ENCODE measurements around the gene TFF3.

Gene TFF3

DNA sequence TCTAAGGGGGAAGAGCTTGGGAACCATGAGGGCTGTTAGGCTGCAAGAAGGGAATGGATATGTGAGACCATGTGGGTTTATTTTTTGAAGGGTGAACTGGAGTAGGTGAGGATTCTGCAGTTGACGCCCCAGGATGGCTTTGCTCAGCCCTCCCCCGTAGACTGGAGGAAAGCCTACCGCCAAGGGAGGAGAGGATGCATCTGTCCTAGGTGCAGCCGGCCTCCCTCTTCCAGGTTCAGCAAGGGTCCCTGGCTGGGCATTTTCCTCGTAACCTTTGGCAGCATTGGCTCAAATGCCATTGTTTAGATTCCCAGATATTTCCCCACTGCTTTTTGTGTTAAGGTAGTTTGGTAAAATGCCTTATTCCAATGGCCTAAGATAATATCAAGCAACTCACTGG, 16.6 kb downstream of the TFF3 start:
- Histone ChIP-seq H4K91ac (ENCODE audit: low read length) (no peak overlapping the region), H3K27ac (ENCODE audit: low read length, poor library complexity, severe bottlenecking) (no peak overlapping the region), H3K4ac (ENCODE audit: low read depth in 1 of 2, low read length in 2 of 2) (no peak overlapping the region), H2BK15ac (ENCODE audit: low read depth, poor library complexity, severe bottlenecking) (no peak overlapping the region), H3K4me1 (ENCODE audit: control insufficient read depth, insufficient read depth, low read depth, low read length) (peaks cover 6% of the 10 kb centered on the region), H3K9ac (ENCODE audit: low read length) (no peak overlapping the region), H3K79me1 (replicated peaks; ENCODE audit: low read length, poor library complexity, severe bottlenecking) (no peaks in the 10 kb centered on the region), H4K8ac (ENCODE audit: low read length) (no peak overlapping the region), H3K4me3 (ENCODE audit: insufficient read depth in 1 of 2, low read depth in 1 of 2, low read length in 2 of 2) (no peak overlapping the region), H3K9me3 (ENCODE audit: control insufficient read depth, low read length) (no peaks in the 10 kb centered on the region), H2BK5ac (ENCODE audit: low read depth, low read length, poor library complexity, severe bottlenecking) (no peak overlapping the region), H2BK12ac (ENCODE audit: low read length in 2 of 2) (no peak overlapping the region), H3K4me2 (ENCODE audit: low read length, poor library complexity, severe bottlenecking) (no peak overlapping the region), H3K18ac (ENCODE audit: low read depth in 1 of 2, low read length in 2 of 2) (no peak overlapping the region), H2AK5ac (ENCODE audit: low read length, severe bottlenecking) (no peak overlapping the region), H3K23ac (ENCODE audit: low read length in 2 of 2) (no peak overlapping the region), H2AFZ (ENCODE audit: low read depth, low read length) (no peak overlapping the region), H3K36me3 (ENCODE audit: control insufficient read depth in 1 of 2, insufficient read depth in 2 of 2, low read depth in 1 of 2, low read length in 2 of 2) (no peaks in the 10 kb centered on the region), H2BK120ac (ENCODE audit: low read depth, low read length) (no peak overlapping the region), H3K27me3 (ENCODE audit: control insufficient read depth in 1 of 2, insufficient read depth in 1 of 2, low read length in 2 of 2) (peaks cover 62 to 68% of the 10 kb centered on the region in 2 experiments), H3K14ac (ENCODE audit: low read length in 2 of 2) (no peak overlapping the region)
- DNase-seq: no peak
- WGBS: 80% methylated on average over 4 of the region's 5 CpGs

DNA sequence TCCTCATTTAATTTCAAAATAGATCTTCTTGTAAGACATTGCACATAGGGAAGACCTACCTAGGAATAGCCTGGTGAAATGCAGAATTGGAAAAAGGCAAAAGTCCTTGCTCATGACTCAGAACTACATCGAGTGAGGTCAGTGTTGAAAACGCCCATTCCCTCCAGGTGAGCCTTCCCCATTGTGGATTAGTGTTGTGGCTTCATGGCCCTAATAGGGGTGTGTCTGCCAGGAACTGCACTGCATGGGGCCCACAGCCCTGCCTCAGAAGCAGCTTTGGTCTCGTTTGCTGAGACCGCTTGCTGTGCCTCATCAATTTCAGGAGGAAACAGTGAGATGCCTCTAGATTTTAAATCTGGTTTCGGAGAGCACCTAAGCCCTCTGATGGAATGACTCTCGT, 17.0 kb downstream of the TFF3 start:
- no peak overlapping the region for H3K27ac ChIP-seq (ENCODE audit: low read length, poor library complexity, severe bottlenecking)
- no peak overlapping the region for H4K91ac ChIP-seq (ENCODE audit: low read length)
- no peaks in the 10 kb centered on the region for H3K79me1 ChIP-seq (replicated peaks; ENCODE audit: low read length, poor library complexity, severe bottlenecking)
- H2AFZ ChIP-seq (ENCODE audit: low read depth, low read length): no peak overlapping the region
- H3K27me3 ChIP-seq (ENCODE audit: control insufficient read depth in 1 of 2, insufficient read depth in 1 of 2, low read length in 2 of 2): peaks cover 62 to 64% of the 10 kb centered on the region in 2 experiments
- H3K9me3 ChIP-seq (ENCODE audit: control insufficient read depth, low read length): no peaks in the 10 kb centered on the region
- H3K4me1 ChIP-seq (ENCODE audit: control insufficient read depth, insufficient read depth, low read depth, low read length): peaks cover 6% of the 10 kb centered on the region
- H3K18ac ChIP-seq (ENCODE audit: low read depth in 1 of 2, low read length in 2 of 2): no peak overlapping the region
- H3K36me3 ChIP-seq (ENCODE audit: control insufficient read depth in 1 of 2, insufficient read depth in 2 of 2, low read depth in 1 of 2, low read length in 2 of 2): no peaks in the 10 kb centered on the region
- no peak overlapping the region for H2BK5ac ChIP-seq (ENCODE audit: low read depth, low read length, poor library complexity, severe bottlenecking)
- H2BK15ac ChIP-seq (ENCODE audit: low read depth, poor library complexity, severe bottlenecking): no peak overlapping the region
- H3K23ac ChIP-seq (ENCODE audit: low read length in 2 of 2): no peak overlapping the region
- no peak for DNase-seq
- 46% methylated on average over 6 of the region's 6 CpGs for WGBS
- no peak overlapping the region for H3K4me3 ChIP-seq (ENCODE audit: insufficient read depth in 1 of 2, low read depth in 1 of 2, low read length in 2 of 2)
- no peak overlapping the region for H3K14ac ChIP-seq (ENCODE audit: low read length in 2 of 2)
- H2AK5ac ChIP-seq (ENCODE audit: low read length, severe bottlenecking): no peak overlapping the region
- no peak overlapping the region for H2BK120ac ChIP-seq (ENCODE audit: low read depth, low read length)
- H3K4ac ChIP-seq (ENCODE audit: low read depth in 1 of 2, low read length in 2 of 2): no peak overlapping the region
- H3K9ac ChIP-seq (ENCODE audit: low read length): no peak overlapping the region
- no peak overlapping the region for H2BK12ac ChIP-seq (ENCODE audit: low read length in 2 of 2)
- no peak overlapping the region for H4K8ac ChIP-seq (ENCODE audit: low read length)
- no peak overlapping the region for H3K4me2 ChIP-seq (ENCODE audit: low read length, poor library complexity, severe bottlenecking)

DNA sequence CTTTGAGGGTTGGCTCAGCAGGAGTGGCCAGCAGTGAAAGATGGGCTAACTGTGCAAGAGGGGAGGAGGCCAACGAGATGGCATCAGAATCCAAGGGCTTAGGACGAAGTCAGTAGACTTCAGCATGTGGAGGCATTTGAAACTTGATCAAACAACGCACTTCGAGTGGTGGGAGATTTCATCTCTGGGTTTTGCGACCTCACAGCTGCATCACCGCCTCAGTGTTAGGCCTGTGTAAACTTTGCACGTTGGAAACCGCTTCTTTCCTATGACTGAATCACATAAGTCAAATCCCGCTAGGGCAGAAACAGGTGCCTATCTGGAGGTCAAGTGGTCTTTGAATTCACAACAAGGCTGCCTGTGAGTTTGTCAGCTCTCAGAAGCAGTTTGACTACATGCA, 17.8 kb downstream of the TFF3 start:
- H2AFZ ChIP-seq (ENCODE audit: low read depth, low read length): no peak overlapping the region
- no peak overlapping the region for H3K4me3 ChIP-seq (ENCODE audit: insufficient read depth in 1 of 2, low read depth in 1 of 2, low read length in 2 of 2)
- peaks cover 9% of the 10 kb centered on the region for H3K4me1 ChIP-seq (ENCODE audit: control insufficient read depth, insufficient read depth, low read depth, low read length)
- H3K27me3 ChIP-seq (ENCODE audit: control insufficient read depth in 1 of 2, insufficient read depth in 1 of 2, low read length in 2 of 2): peaks cover 54 to 56% of the 10 kb centered on the region in 2 experiments
- H2BK5ac ChIP-seq (ENCODE audit: low read depth, low read length, poor library complexity, severe bottlenecking): no peak overlapping the region
- no peak overlapping the region for H4K91ac ChIP-seq (ENCODE audit: low read length)
- no peak overlapping the region for H2BK15ac ChIP-seq (ENCODE audit: low read depth, poor library complexity, severe bottlenecking)
- H2AK5ac ChIP-seq (ENCODE audit: low read length, severe bottlenecking): no peak overlapping the region
- H3K4me2 ChIP-seq (ENCODE audit: low read length, poor library complexity, severe bottlenecking): no peak overlapping the region
- H3K27ac ChIP-seq (ENCODE audit: low read length, poor library complexity, severe bottlenecking): no peak overlapping the region
- no peak for DNase-seq
- no peaks in the 10 kb centered on the region for H3K79me1 ChIP-seq (replicated peaks; ENCODE audit: low read length, poor library complexity, severe bottlenecking)
- no peak overlapping the region for H3K14ac ChIP-seq (ENCODE audit: low read length in 2 of 2)
- no peak overlapping the region for H2BK120ac ChIP-seq (ENCODE audit: low read depth, low read length)
- H3K36me3 ChIP-seq (ENCODE audit: control insufficient read depth in 1 of 2, insufficient read depth in 2 of 2, low read depth in 1 of 2, low read length in 2 of 2): no peaks in the 10 kb centered on the region
- H4K8ac ChIP-seq (ENCODE audit: low read length): no peak overlapping the region
- no peak overlapping the region for H3K4ac ChIP-seq (ENCODE audit: low read depth in 1 of 2, low read length in 2 of 2)
- no peaks in the 10 kb centered on the region for H3K9me3 ChIP-seq (ENCODE audit: control insufficient read depth, low read length)
- H3K23ac ChIP-seq (ENCODE audit: low read length in 2 of 2): no peak overlapping the region
- 82% methylated on average over 9 of the region's 9 CpGs for WGBS
- no peak overlapping the region for H2BK12ac ChIP-seq (ENCODE audit: low read length in 2 of 2)
- no peak overlapping the region for H3K18ac ChIP-seq (ENCODE audit: low read depth in 1 of 2, low read length in 2 of 2)
- no peak overlapping the region for H3K9ac ChIP-seq (ENCODE audit: low read length)

- H3K27ac ChIP-seq (ENCODE audit: low read length, poor library complexity, severe bottlenecking): no peak overlapping the region
- no peak overlapping the region for H3K23ac ChIP-seq (ENCODE audit: low read length in 2 of 2)
- no peak for DNase-seq
- H2BK5ac ChIP-seq (ENCODE audit: low read depth, low read length, poor library complexity, severe bottlenecking): no peak overlapping the region
- no peak overlapping the region for H3K4me3 ChIP-seq (ENCODE audit: insufficient read depth in 1 of 2, low read depth in 1 of 2, low read length in 2 of 2)
- H3K27me3 ChIP-seq (ENCODE audit: control insufficient read depth in 1 of 2, insufficient read depth in 1 of 2, low read length in 2 of 2): peaks cover 49 to 53% of the 10 kb centered on the region in 2 experiments
- H4K8ac ChIP-seq (ENCODE audit: low read length): no peak overlapping the region
- H2BK12ac ChIP-seq (ENCODE audit: low read length in 2 of 2): no peak overlapping the region
- H3K4me1 ChIP-seq (ENCODE audit: control insufficient read depth, insufficient read depth, low read depth, low read length): peaks cover 10% of the 10 kb centered on the region
- H3K36me3 ChIP-seq (ENCODE audit: control insufficient read depth in 1 of 2, insufficient read depth in 2 of 2, low read depth in 1 of 2, low read length in 2 of 2): no peaks in the 10 kb centered on the region
- no peak overlapping the region for H2BK120ac ChIP-seq (ENCODE audit: low read depth, low read length)
- H2AFZ ChIP-seq (ENCODE audit: low read depth, low read length): no peak overlapping the region
- no peaks in the 10 kb centered on the region for H3K9me3 ChIP-seq (ENCODE audit: control insufficient read depth, low read length)
- no peak overlapping the region for H2BK15ac ChIP-seq (ENCODE audit: low read depth, poor library complexity, severe bottlenecking)
- H3K14ac ChIP-seq (ENCODE audit: low read length in 2 of 2): no peak overlapping the region
- no peak overlapping the region for H3K18ac ChIP-seq (ENCODE audit: low read depth in 1 of 2, low read length in 2 of 2)
- no peak overlapping the region for H3K9ac ChIP-seq (ENCODE audit: low read length)
- no peak overlapping the region for H3K4ac ChIP-seq (ENCODE audit: low read depth in 1 of 2, low read length in 2 of 2)
- H4K91ac ChIP-seq (ENCODE audit: low read length): no peak overlapping the region
- H2AK5ac ChIP-seq (ENCODE audit: low read length, severe bottlenecking): no peak overlapping the region
- H3K79me1 ChIP-seq (replicated peaks; ENCODE audit: low read length, poor library complexity, severe bottlenecking): no peaks in the 10 kb centered on the region
- no peak overlapping the region for H3K4me2 ChIP-seq (ENCODE audit: low read length, poor library complexity, severe bottlenecking)
- WGBS: 75% methylated on average over 6 of the region's 7 CpGs
Measured at GRCh38 chr21:42296501-42296900, 18.7 kb downstream of the TFF3 start.

All from mesenchymal stem cell (in vitro differentiated cells and primary cell).